Suppressor macrophage (primary cell): Measurements from ENCODE around the gene BMAL2.

Source experiments
- DNase-seq, 4 experiments: peaks; one replicate each; pipeline ENCODE4 v3.0.0-alpha.2; 2020 to 2022
- total RNA-seq, 17 experiments: gene quantifications; one replicate each; lab custom pipeline; 2026; ENCODE audit warnings: mixed read lengths in 6 of 17, inconsistent platforms in 3 of 17; lab: John Stamatoyannopoulos, UW

The BMAL2 gene, protein sequence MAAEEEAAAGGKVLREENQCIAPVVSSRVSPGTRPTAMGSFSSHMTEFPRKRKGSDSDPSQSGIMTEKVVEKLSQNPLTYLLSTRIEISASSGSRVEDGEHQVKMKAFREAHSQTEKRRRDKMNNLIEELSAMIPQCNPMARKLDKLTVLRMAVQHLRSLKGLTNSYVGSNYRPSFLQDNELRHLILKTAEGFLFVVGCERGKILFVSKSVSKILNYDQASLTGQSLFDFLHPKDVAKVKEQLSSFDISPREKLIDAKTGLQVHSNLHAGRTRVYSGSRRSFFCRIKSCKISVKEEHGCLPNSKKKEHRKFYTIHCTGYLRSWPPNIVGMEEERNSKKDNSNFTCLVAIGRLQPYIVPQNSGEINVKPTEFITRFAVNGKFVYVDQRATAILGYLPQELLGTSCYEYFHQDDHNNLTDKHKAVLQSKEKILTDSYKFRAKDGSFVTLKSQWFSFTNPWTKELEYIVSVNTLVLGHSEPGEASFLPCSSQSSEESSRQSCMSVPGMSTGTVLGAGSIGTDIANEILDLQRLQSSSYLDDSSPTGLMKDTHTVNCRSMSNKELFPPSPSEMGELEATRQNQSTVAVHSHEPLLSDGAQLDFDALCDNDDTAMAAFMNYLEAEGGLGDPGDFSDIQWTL
- 13.7 to 69.8 (median 29.6) reads per million in 17 experiments for total RNA-seq

DNA sequence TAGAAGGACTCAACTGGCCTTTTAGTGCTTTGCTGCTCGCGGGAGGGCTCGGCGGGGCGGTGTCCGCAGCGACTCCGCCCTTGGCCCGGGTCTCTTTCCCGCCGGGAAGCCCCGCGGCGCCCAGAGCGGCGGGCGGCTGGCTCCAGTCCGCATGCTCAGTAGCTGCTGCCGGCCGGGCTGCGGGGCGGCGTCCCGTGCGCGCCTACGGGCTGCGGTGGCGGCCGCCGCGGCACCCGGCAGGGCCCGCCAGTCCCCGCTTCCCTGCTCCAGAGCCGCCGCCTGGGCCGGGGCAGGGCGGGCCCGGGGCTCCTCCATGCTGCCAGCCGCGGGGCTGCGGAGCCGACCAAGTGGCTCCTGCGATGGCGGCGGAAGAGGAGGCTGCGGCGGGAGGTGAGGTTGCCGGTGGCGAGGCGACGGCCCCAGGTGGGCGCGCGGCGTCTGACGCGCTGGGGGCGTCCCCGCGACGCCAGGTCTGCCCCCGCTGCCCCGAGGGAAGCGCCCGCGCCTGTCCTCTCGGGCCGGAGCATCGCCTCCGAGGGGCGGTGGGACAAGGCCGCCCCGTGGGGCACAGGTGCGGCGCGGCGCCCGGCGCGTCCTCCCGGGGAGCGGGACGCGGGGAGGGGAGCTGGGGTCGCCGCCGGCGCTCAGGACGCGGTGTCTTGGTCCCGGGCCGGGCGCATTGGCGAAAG, at the start of gene BMAL2:
Gene BMAL2, plus strand, starts transcription at position 123 of the 689 bp plus-strand sequence. Its CDS starts 237 bp downstream, at position 360.
- DNase-seq: peak; percentile 35 to 76 (median 58)

DNA sequence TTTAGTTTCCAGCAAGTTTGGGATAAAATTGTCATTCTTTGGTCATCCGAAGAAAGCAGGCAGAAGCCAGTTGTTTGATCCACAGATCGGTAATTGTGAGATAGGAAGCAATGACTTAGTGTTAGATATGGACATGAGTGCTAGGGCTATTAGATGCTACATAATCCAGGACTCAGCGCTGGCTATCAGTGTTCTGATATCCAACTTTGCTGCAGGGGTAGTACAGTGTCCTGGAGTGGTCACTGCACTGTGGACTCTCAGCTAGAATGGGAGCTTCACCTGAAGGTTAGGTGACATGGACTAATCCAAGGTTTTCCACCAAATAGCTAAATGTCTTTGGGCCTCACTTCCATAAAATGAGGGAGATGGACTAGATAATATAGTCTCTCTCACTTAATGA, 48.6 kb upstream of the BMAL2 start:
- DNase-seq: no peak

DNA sequence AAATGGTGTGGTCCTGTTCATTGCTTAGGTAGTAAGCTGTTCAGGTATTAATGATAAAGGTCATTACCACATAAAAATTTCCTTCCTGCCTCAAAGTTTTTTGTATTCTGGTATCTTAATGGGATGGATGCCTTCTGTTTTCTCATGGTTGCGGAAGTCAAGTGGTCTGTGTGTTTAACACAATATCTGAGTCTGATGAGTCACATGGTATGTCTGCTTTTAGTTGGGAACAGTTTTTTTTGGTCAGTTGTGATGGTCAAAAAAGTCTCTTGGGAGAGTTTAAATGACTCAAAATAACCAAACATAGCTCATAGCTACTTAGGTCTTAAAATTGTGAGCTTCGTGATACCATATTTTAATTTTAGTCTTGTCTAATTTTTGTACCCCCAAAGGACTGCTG, 47.9 kb upstream of the BMAL2 start:
- no peak for DNase-seq

DNA sequence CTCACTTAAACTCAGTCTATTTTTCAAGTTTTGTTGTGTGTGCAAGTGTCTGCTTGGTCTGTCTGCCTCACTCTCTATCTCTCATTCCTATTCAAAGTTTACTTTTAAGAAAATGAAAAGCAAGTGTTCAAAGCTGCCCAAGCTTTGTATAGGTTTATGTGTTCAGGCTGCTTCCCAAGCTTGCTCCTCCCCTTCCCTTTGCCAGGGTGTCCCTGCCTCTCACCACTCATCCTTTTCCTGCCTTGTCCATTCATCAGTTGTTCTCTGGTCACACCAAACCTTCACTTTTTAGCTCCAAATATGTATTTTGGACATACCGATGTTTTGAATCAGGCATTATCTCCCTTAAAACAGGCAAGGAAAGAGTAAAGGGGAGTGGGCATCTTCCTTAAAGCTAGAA, 47.2 kb upstream of the BMAL2 start:
- DNase-seq: no peak

DNA sequence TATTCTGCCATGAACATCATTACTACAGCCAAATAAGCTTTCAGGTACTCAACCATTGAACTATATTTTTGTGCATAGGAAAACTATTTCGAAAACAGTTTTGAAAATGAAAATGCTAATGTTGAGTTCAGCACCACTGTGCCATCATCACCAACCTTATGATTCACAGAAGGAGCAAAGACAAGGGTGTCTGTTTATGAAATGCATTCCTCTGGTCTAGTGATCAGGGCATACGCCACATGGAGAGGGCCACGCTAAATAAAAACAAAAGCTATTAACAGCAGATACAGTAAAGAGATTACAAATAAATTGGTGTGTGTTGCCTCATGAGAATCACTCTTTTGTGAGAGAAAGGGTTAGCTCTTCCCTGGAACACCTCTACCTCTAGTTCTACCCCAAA, 43.2 kb upstream of the BMAL2 start:
- no peak for DNase-seq

DNA sequence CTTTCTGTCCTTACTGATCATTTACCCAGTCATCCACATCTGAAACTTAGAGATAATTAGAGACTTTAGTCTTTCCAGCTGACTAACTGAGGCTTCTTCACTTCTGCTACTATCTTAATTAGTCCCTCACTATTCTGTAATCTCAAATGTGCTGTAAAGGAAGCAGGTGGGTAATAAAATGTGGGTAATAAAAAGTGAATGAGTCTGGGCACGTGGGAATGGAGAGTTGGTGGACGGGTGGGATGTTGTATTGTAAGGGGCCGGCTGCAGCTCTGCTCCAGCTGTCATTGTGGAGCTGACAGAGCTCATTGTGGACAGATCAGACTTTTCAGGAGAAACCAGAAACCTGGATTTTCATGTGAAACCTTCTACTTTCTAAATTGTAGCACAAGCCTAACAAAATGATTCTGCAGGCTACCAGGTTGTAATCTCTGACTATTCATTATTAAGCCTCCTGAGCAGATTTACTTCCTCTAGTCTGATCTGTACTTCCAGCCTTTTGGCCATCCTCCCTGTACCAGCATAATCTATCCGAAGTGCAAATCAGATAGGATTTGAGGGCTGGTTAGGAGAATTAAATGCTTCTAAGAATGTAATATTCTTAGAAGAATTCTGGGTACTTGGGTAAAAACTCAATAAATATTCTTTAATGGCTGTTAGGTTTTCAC, 42.0 kb upstream of the BMAL2 start:
- no peak for DNase-seq

DNA sequence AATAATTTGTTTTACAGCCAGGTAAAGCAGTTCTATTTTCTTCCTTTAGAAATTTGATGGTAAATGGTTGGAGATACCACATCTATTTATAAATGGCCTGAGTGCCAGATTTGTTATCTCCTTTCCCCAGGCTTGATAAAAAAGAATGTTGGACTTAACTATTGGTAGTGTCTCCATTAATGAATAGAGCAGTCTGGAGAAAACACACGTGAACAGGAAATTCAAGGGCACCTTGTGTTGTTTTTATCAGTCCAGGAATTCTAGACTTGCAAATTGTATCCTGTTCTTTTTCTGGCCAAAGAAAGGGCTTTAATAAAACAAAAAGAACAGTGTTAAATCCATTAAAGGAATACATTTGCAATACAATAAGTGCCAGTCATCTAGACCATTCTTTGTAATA, 40.8 kb upstream of the BMAL2 start:
- DNase-seq: no peak

DNA sequence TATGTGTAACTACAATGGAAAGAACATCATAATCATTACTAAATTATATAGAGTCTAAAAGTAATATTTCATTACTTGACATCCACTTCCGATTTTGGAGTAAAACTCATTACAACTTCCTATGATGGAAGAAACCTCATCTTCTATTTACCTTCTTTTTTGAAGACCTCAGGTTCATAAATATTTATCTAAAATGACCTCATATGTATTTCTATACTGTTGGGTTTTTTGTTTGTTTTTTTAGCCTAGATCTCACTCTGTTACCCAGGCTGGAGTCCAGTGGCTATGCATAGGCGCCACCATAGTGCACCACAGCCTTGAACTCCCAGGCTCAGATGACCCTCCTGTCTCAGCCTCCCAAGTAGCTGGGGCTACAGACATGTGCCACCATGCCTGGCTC, 39.9 kb upstream of the BMAL2 start:
- DNase-seq: no peak

DNA sequence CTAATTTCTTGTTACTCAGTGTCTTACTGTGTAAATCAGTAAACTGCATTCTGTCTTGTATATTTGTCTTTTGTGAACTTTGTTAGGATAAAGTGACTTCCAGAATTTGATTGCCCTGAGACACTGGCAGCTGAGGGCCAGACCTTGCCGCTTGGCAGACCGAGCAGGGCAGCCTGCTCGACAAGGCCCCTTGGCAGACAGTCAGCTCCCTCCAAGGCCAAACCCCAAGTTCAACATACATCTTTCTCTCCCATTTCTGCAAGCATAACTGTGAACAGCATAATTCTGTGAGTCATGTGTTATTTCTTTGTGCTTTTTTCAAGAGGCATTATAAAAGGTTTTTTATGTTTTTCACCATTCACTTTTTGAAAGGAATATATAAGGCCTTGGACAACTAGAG, 39.2 kb upstream of the BMAL2 start:
- DNase-seq: no peak

DNA sequence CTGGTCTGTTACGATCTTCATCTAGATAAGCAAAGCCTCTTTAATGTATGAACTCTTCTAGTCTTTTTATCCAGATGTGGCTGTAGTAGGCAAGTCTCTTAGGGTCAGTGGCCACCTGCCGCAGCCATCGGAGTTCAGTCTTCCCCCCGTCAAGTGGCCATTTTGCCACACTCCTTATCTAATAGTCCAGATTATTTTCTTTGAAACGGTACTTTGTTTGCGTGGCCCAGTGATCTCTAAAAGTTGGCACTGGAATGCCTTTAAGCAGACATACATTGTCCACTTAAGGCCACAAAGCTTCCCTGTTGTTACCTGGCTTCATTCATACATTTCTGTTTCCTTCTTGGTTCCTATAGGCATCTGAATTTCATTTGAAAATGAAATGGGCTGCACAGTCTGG, 36.0 kb upstream of the BMAL2 start:
- DNase-seq: no peak

DNA sequence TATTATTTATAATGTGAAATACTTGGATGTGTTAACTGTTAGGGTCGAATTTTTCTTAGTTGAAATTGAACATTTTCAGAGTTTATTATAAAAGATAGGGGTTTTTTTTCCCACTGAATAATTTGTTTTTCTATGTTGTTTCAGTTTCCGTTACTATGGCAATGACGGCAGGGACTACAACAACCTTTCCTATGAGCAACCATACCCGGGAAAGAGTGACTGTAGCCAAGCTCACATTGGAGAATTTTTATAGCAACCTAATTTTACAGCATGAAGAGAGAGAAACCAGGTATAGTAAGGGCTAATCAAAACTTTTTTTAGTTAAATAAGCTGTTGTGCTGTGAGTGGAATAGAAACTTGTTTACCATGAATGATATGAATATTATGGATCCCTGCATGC, 35.1 kb upstream of the BMAL2 start:
- DNase-seq: no peak

DNA sequence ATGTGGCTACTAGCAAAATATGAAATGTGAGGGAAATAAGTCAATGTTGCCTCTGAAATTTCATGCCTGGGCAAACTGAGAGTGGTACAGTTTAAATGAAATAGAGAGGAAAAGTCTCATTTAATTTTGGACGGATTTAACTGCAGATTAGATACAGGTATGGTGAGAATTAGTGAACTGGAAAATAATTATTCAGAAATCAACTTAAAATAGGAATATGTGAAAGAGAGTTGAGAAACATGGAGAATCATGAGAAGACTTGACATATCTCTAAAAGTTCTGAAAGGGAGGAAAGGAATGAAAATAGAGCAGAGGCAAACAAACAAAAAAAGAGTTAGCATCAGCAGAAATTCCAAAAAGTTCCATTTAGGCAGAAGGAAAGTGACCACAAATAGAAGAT, 33.5 kb upstream of the BMAL2 start:
- no peak for DNase-seq

DNA sequence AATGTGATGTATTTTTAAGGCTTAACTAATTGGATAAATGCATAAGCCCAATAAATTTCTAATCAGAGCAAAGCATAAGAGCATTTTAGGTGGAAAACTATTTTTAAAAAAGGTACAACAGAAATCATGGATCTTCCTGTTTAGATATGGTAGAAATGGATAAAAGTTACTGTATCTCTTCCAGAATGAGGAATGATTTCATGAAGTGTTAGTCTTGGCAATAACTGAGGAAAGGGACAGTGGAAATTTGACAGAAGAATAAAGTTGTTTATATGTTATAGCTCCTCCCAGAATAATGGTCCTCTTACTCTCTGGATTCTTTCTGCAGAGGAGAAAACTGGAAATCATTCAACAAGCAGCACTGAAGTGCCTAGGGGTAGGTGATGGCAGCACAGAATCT, 32.4 kb upstream of the BMAL2 start:
- no peak for DNase-seq

DNA sequence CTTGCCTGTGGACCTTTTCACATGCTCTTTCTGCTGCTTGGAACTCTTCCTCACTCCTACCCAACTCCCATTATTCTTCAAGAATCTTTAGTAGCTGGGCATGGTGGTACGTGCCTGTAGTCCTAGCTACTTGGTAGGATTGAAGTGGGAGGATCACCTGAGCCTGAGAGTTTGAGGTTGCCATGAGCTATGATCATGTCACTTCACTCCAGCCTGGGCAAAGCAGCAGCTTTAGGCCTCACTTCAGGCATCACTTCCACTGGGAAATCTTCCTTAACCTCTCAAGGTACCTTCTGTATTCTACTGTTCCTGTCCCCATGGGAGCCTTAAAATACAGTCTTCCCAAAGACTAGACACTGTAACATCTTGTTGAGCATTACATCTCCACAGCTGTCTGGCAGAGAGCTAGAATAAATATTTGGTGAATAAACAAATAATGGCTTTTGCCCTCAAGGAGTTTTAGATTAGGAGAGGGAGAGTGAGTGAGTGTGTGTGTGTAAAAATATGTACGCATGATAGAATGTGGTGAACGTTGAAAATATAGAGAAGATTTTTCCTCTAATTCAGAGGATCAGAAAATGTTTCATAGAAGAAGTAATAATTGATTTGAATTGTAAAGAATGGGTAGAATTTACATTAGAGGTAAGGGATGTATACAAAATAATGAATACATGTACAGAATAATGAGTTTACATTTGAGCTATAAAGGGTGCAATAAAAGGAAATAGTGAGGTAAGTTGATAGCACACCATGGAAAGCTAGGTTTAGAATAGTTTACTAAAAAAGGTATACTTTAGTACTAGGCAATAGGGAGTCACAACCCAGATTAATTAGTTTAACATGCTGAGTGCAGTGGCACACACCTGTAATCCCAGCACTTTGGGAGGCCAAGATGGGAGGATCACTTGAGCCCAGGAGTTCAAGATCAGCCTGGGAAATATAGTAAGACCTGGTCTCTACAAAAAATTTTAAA, 29.2 kb upstream of the BMAL2 start:
- DNase-seq: no peak

DNA sequence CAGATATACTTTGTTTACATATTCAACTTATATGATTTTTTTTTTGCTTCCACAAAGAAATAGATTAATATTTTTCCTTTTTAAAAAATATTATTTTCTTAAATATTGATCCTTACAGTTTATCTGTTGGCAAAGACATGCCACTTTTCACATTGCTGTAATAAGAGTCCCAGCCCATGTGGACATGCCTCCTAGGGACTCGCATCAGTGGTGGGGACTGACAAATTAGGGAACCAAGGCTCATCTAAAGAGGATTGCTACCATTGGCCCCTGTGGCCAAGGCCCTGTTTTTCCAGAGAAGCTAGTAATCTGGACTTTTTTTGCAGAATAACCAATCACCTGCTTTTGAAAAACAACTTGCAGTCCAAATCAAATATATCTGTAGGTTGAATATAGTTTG, 27.8 kb upstream of the BMAL2 start:
- DNase-seq: peak in 3 of 4 experiments; percentile 19 to 33 (median 19)

DNA sequence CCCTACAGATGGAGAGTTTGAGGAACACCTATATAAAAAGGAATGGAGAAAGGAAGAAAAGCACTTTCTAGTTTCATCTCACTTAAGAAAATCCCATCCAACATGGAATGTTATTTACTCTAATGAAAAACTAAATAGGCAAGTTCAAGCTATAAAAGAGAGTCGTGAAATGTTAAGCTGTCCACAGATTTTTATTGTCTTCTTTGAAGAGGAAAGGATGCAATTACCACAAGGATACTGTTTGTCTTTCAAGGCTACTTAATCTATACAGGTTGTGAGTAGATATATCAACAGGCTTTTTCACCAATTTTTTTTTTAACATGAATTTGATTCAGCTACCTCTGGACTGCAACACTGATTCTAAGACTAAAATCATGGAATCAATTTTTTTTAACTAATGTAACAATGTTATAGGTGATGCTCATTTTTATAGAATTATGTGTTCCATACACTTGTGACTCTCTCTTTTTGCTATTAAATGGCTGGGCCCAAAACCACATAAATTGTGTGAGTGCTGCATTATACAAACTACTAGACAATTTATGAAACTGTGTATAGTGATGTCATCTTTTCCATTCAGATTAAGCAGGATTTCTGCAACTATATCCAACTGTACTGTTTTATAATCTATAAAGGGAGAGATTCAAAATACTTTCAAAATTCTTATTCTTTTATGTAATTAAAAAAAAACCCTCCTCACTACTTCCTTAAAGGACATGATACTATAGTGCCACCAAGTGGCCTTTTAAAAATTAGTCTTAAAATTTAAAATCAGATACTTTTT, 26.8 kb upstream of the BMAL2 start:
- peak in 2 of 4 experiments; percentile 68 to 76 for DNase-seq

DNA sequence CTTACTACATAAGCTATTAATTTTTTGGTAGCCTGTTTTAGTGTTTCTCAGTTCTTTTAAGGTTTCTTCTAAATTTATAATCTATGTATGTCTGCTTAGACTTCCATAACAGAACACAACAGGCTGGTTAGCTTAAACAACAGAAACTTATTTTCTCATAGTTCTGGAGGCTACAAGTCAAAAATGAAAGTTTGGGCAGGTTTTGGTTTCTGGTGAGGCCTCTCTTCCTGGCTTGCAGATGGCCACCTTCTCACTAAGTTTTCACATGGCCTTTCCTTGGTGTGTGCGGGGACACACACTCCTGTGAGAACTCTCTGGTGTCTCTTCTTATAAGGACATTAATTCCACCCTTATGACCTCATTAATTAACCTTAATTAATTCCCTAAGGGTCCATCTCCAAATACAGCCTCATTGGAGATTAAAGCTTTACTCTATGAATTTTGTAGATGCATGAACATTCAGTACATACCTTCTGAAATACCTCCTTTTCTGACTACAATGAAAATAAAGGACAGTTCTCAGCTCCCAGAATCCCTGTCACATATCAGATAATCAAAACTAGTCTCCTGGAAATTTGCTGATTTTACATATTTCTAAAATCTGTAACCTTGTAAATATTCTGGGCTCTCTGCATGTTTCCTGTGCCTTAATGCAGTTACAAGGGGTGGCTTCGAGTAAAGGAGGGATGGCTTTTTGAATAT, 23.2 kb upstream of the BMAL2 start:
- no peak for DNase-seq

DNA sequence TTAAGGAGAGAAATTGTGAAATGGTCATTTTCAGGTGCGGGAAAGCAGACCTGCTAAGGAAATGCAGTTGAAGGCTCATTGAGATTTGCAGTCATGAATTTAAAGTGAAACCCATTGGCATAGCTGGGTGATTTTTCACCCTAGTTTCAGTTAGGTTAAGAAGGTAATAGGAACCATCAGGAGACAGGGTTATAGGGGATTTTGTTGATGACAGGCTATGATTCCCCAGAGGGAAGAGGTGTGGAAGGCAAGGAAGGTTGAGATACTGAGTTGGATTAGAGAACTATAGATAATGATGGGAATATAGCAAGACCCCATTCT, 22.7 kb upstream of the BMAL2 start:
- no peak for DNase-seq

DNA sequence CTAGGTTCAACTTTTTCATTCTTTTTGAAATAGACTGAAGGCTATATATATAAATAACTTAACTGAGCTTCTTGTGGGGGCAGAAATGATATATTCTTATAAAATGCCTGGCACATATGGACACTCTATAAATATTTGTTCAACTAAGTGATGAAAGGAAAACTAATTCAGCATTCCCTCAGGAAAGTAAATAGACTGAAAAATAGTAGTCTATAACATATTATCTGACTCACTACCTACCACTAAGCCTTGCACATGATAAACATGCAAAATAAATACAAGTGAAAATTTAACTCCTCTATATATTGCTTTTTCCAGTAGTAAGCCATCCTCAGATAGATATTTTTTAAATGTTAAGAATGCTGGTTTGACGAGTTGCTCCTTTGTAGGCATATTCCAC, 15.7 kb upstream of the BMAL2 start:
- no peak for DNase-seq

DNA sequence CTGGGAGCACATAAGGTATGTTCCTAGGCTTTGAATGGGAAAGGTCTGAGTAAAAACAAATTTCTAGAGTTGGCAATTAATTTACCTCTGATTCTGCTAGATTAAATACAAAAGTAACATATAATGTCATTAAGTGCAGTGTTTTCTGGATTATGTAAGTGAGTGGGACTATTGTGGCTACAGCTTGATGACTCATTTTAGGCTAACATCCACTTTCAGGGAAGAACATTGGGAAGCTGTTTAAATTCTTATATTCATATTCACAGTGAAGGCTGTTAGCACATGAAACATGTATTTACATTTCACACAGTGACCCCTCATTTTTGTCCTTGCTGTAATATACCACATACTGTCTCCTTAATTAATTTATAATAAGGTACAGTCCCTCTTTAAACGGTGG, 13.2 kb upstream of the BMAL2 start:
- DNase-seq: peak in 2 of 4 experiments; percentile 43 to 56

DNA sequence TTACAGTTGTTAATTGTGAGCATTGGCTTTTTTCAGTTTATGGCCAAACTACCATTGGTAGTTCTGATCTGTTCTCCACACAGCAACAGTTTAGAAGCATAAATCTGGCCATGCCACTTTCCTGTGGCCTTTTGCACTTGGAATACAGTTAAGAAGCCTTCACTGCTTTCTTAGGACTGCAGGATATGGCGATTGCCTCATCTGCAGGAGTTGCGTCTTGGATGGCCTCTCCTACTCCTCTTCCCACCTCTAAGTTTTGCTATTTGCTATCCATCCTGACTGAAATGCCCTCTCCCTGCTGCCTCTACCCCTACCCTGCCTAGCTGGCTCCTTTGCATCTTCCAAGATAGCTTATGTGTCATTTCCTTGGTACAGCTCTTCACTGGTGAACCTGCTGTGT, 12.8 kb upstream of the BMAL2 start:
- DNase-seq: no peak
